Calu3 (cell line): ENCODE data around the gene LMX1A. TPM values are rescaled to one million over a fixed set of nuclear protein-coding genes. Genes with fewer than 3 reads are reported as not detected.

ENCODE experiments used
- BruUV-seq: library from RNA; stranded (reverse); fragments of 400-500 nt; replicated peaks from 2 replicates; lab custom pipeline; 2021; lab: Mats Ljungman, UMichigan
- CTCF ChIA-PET: fragments of 300-600 bp; sonication (Branson Sonifier 250); formaldehyde crosslinking; loops from one replicate; lab custom pipeline; 2022; ENCODE audit warnings: antibody characterized with exemption; lab: Charles Lee
- DNase-seq: peaks from one replicate; pipeline ENCODE4 v3.0.0; 2022
- H3K27ac Mint-ChIP-seq: one replicate; pipeline ENCODE4 v1.8.0; 2022; ENCODE audit warnings: mixed read lengths; ENCODE audit not compliant: unreplicated experiment
- H3K27me3 Mint-ChIP-seq: one replicate; pipeline ENCODE4 v1.8.0; 2022; ENCODE audit warnings: mixed read lengths; ENCODE audit not compliant: unreplicated experiment
- H3K36me3 Mint-ChIP-seq: one replicate; pipeline ENCODE4 v1.8.0; 2022; ENCODE audit warnings: mild to moderate bottlenecking, moderate library complexity, mixed read lengths; ENCODE audit not compliant: insufficient read depth, unreplicated experiment
- H3K4me1 Mint-ChIP-seq: one replicate; pipeline ENCODE4 v1.8.0; 2022; ENCODE audit warnings: mild to moderate bottlenecking, low read depth, mixed read lengths; ENCODE audit not compliant: unreplicated experiment
- H3K4me3 Mint-ChIP-seq: one replicate; pipeline ENCODE4 v1.8.0; 2022; ENCODE audit warnings: mild to moderate bottlenecking, low read depth, moderate library complexity, mixed read lengths; ENCODE audit not compliant: unreplicated experiment
- H3K9me3 Mint-ChIP-seq: one replicate; pipeline ENCODE4 v1.8.0; 2022; ENCODE audit warnings: low read depth, mixed read lengths; ENCODE audit not compliant: unreplicated experiment
- CTCF ChIP-seq: fragments of 200-600 bp; IDR thresholded peaks from one replicate; pipeline ENCODE4 v1.8.0; 2022; ENCODE audit warnings: antibody characterized with exemption; ENCODE audit not compliant: unreplicated experiment
- intact Hi-C: fragments of 100-400 bp; cut with micrococcal nuclease; formaldehyde crosslinking; loops from one replicate; pipeline ENCODE4 v1.10.0; 2022; ENCODE audit not compliant: unreplicated experiment
- total RNA-seq: library from RNA; stranded (reverse); gene quantifications from 2 replicates; pipeline ENCODE4 v1.2.3, GENCODE V29; 2022

LMX1A gene
- total RNA-seq, 1 experiment from 2014 or later: not detected

DNA sequence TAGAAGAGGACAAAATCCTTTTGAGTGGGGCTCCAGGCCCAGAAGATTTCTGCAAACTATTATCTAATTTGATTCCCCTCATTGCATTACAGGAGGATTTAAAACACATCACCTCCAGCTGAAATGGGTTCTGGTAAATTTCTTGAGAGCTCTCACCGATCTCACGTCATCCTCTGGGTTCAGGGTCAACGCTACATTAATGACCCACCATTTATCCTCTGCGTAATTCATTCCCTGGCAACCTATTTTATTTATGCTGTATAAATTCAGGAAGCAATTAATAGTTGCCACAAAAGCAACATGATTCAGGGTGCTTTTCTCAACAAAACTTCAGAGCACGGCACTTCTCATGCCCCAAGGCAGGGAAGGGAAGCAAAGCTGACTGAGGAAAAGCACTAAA, 38.9 kb downstream of the LMX1A start:
- Mint-ChIP-seq H3K27me3 (peaks cover 85% of the 10 kb centered on the region), H3K9me3 (no peaks in the 10 kb centered on the region), H3K36me3 (no peaks in the 10 kb centered on the region), H3K4me1 (no peaks in the 10 kb centered on the region), H3K27ac (no peak overlapping the region), H3K4me3 (no peak overlapping the region)
- intact Hi-C loops: no loop called here
- CTCF ChIA-PET: no interaction called here
- TF ChIP-seq CTCF: no peak
- DNase-seq: no peak
- BruUV-seq: no TSS peak

- Mint-ChIP-seq H3K9me3 (no peaks in the 10 kb centered on the region), H3K27me3 (peaks cover 99% of the 10 kb centered on the region), H3K36me3 (no peaks in the 10 kb centered on the region), H3K27ac (no peak overlapping the region), H3K4me3 (no peak overlapping the region), H3K4me1 (no peaks in the 10 kb centered on the region)
- BruUV-seq: no TSS peak
- TF ChIP-seq CTCF: no peak
- intact Hi-C loops: no loop called here
- CTCF ChIA-PET: no interaction called here
- DNase-seq: no peak
Measured at GRCh38 chr1:165316153-165316772, 40.3 kb downstream of the LMX1A start.

DNA sequence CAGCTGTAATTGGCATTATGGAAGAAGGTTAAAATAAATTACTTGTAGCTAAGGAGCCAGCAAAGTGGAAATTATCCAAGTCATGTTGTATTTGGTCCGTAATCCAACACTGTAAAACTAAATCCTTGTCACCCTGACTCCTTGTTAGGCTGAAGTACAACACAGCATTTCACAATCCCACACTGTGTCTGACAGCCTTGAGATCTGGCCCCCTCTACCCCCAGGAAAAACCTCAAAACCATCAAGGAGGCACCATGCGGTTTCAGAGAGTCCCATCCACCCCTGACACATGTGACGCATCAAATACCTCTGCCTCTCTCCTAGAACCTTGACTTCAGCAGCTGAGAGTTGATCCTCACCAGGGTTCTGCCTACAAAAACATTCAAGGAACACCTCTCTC, 41.0 kb downstream of the LMX1A start:
- H3K27me3 Mint-ChIP-seq: peaks cover 100% of the 10 kb centered on the region
- H3K9me3 Mint-ChIP-seq: no peaks in the 10 kb centered on the region
- H3K36me3 Mint-ChIP-seq: no peaks in the 10 kb centered on the region
- H3K27ac Mint-ChIP-seq: no peak overlapping the region
- H3K4me1 Mint-ChIP-seq: no peaks in the 10 kb centered on the region
- no peak overlapping the region for H3K4me3 Mint-ChIP-seq
- TF ChIP-seq CTCF: no peak
- no peak for DNase-seq
- CTCF ChIA-PET: no interaction called here
- no TSS peak for BruUV-seq
- intact Hi-C loops: no loop called here

- CTCF ChIA-PET: interaction anchor here (0.6 to 0.7 kb wide), 2 partner anchors 17 to 277 kb away, joined by 3 to 4 read pairs; no protein-coding TSS in a partner anchor
- Mint-ChIP-seq H3K27me3 (peaks cover 97% of the 10 kb centered on the region), H3K36me3 (no peaks in the 10 kb centered on the region), H3K4me1 (no peaks in the 10 kb centered on the region), H3K4me3 (no peak overlapping the region), H3K27ac (no peak overlapping the region), H3K9me3 (no peaks in the 10 kb centered on the region)
- BruUV-seq: no TSS peak
- no peak for DNase-seq
- intact Hi-C loops: no loop called here
- no peak for TF ChIP-seq CTCF
Measured at GRCh38 chr1:165313903-165314302, 42.6 kb downstream of the LMX1A start.
